Endometrial microvascular endothelial cells (primary cell): Measurements from ENCODE around the gene PPT2. TPM values are rescaled to one million over a fixed set of nuclear protein-coding genes. Genes with fewer than 3 reads are reported as not detected.

ENCODE experiments used
- in situ Hi-C: cut with HindIII; loops from 2 replicates; pipeline ENCODE4 v1.10.0; 2017; ENCODE audit warnings: low sequenced_read_pairs, low pct_unique_long_range_greater_than_20kb; ENCODE audit errors: inconsistent ontology term
- total RNA-seq: library from RNA; depleted of rRNA; stranded (reverse); fragments of >200 nt; gene quantifications from one replicate; pipeline ENCODE4 v1.2.3, GENCODE V29; 2015; ENCODE audit errors: inconsistent ontology term

PPT2 gene, protein sequence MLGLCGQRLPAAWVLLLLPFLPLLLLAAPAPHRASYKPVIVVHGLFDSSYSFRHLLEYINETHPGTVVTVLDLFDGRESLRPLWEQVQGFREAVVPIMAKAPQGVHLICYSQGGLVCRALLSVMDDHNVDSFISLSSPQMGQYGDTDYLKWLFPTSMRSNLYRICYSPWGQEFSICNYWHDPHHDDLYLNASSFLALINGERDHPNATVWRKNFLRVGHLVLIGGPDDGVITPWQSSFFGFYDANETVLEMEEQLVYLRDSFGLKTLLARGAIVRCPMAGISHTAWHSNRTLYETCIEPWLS
- total RNA-seq: 49.3 TPM

DNA sequence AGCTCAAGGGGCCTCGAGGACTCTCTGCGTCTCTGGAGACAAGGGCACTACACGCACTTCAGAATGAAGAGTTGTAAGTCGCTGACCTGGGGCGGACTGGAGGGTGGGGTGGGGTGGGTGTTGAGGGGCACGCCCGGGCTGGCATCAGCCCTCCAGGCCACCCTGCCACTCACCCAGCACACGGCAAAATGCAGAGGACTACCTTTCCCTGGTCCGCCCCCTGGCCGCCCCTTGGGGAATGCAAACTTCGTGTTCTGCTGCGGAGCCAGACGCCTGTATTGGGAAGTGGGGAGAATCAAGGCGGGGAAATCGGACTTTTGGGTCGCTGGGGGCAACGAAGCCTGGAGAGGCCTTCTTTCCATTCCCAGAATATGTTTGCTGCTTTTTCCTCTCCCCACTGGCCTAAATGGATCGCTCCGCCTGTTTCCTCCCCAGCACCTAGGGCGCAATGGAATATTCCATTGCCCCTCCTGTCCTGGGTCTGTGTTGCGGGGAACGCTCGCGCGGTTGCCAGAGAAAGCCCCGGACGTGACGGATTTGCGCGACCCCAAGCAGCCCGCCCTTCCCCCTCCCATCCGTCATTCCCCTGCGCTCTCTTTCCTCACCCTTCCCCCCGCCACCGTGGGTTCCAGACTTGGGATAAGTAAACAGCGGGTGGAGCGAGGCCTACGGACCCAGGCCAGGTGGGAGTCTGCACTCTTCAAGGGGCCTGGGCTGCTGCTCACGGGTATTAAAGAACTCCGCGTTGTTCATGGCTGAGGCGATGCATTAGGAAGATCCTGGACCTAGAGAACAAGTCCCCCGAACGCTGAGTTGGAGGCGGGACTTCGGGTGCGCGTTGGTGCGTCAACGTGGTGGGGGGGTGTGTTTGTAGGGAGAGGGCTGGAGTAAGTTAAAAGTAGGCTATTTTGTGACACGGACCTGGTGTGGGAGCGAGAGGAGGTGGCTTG lies at the start of gene PPT2:
TSS of gene PPT2 (plus strand) at position 578 of the 950 bp plus-strand sequence. CDS start 454 bp downstream, outside the sequence.
- in situ Hi-C loops: no loop called here

GRCh38 chr6:32105433-32105832 lies 48.5 kb upstream of the PPT2 start:
- in situ Hi-C loops: loop anchor here (25.0 kb wide), 1 partner anchor 168 kb away; the partner anchor contains the start of genes C2 and CFB

GRCh38 chr6:32107406-32107805 lies 46.5 kb upstream of the PPT2 start:
- in situ Hi-C loops: loop anchor here (25.0 kb wide), 1 partner anchor 170 kb away; the partner anchor contains the start of genes C2 and CFB

GRCh38 chr6:32108094-32108627 lies 45.8 kb upstream of the PPT2 start:
- in situ Hi-C loops: loop anchor here (25.0 kb wide), 1 partner anchor 171 kb away; the partner anchor contains the start of genes C2 and CFB

DNA sequence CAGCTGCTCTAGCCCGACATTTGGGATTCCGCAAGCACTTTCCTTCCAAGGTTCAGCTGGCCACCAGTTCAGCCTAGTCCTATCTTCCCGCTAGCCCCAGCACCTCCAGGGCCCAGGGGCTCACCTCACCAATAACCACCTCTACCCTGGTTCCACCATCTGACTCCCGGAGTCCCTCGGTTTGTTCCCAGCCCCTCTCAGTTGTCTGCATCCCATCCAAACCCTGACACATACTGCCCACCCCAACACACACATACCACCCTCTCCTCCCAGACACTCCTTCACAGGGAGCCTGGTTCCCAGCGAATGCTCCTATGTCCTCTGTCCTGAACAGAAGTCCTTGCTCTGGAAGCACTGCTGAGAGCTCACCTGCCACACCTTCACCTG lies 45.2 kb upstream of the PPT2 start:
- in situ Hi-C loops: loop anchor here (25.0 kb wide), 1 partner anchor 171 kb away; the partner anchor contains the start of genes C2 and CFB

DNA sequence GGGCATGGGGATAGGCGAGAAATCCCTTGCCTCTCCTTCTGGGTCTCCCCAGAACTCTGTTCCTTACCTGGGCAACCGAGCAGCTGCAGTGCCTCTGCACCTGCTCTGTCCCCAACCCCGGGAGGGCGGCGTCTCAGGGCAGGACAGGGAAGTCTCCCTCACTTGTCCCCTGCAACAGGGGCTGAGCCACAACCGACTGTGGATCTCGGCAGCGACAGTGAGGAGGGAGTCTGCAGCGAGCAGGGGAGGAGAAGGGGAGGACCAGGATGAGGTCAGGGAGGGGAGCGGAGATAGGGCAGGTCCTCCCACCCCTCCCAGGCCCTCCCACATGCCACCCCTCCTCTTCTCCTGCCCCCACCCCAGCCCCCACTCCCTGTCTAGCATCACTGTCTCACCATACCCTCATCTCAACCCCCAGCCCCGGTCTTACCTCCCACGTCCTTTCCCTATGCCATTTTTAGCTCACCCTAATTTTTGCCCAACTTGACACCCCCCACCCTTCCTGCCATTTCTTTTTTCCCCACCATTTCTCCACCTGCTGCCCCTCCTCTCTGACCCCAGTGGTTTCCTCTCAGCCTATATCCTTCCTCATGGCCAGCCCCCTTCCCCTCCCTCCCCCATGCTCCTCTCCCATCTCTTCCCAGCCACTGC lies 44.7 kb upstream of the PPT2 start, which contains the start of gene TNXB:
TSS of gene TNXB (minus strand) at position 225 of the 651 bp plus-strand sequence. CDS start 11,140 bp downstream, outside the sequence.
- in situ Hi-C loops: loop anchor here (25.0 kb wide), 1 partner anchor 172 kb away; the partner anchor contains the start of genes C2 and CFB

- in situ Hi-C loops: loop anchor here (25.0 kb wide), 1 partner anchor 172 kb away; the partner anchor contains the start of genes C2 and CFB
Observed at GRCh38 chr6:32109765-32110160, 44.2 kb upstream of the PPT2 start.

DNA sequence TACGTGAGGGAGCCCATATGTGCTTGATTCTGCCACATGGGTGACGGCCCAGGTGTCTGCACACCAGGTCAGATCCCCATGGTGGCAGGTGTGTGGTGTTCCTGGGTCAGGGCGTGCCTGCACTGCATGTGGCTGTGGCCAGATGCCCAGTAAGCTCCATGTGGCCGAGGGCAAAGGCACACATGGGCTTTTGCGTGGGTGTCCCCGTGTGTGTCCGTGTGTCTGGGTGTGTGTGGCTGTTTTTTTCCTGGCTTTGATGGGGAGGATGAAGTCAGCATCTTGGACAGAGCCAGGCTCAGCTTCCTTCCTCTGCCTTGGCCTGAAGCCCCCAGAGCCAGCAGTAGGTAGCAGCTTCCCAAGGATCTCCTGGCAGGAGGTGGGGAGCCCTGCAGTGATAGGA lies 43.3 kb upstream of the PPT2 start:
- in situ Hi-C loops: loop anchor here (25.0 kb wide), 1 partner anchor 173 kb away; the partner anchor contains the start of genes C2 and CFB

DNA sequence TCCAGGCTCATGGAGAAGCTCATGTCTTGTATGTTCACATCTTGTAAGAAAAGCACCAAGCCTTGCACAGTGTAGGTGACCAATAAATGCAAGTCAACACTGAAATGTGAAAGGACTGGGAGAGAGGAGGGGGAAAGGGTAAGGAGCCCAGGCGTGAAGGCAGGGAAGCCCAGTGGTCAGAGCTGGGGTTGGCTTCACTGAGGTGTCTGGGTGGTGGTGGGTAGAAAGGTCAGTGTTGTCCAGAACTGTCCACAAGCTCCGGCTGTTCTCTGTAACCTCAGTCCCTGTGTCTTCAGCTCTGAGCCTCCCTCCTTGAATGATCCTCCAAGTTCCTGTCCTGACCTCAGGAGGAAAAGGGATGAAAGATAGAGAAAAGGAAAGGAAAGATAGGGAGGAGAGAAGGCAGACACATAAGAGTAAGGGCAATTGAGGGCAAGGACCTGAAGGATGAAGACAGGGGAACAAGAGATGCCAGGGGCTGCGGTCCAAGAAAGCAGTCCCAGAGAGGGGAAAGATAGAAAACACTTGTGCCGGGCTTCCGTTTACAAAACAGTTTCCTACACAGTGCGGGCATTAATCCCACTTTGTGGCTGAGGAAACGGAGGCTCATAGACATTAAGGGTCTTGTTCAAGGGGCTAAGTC lies 42.4 kb upstream of the PPT2 start:
- in situ Hi-C loops: loop anchor here (25.0 kb wide), 1 partner anchor 174 kb away; the partner anchor contains the start of genes C2 and CFB

DNA sequence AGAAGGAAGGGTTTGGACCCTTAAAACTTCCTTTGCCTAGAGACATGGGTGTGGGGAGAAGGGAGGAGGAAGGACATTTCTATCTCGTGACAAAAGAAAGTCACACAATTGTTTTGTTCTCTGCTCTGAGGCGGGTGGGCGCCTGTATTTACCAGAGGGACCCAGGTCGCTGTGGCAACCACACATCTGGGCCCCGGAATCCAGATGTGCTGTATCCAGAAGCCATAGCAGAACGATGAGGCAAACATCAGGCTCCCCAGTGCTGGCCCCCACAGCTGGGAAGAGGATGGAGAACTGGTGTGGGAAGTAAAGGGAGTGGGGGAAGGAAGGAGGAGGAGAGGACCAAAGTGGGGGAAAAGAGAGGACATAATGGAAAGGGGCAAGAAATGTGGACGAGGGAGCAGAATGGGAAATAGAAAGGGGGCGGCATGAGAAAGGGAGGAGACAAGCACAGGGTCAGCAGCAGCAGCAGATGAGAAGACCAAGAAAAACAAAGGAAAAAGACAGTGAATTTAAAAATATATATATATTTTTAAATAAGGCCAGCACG lies 41.4 kb upstream of the PPT2 start:
- in situ Hi-C loops: loop anchor here (25.0 kb wide), 1 partner anchor 175 kb away; the partner anchor contains the start of genes C2 and CFB

- in situ Hi-C loops: loop anchor here (25.0 kb wide), 1 partner anchor 176 kb away; the partner anchor contains the start of genes C2 and CFB
Observed at GRCh38 chr6:32113386-32114352, 40.3 kb upstream of the PPT2 start.

DNA sequence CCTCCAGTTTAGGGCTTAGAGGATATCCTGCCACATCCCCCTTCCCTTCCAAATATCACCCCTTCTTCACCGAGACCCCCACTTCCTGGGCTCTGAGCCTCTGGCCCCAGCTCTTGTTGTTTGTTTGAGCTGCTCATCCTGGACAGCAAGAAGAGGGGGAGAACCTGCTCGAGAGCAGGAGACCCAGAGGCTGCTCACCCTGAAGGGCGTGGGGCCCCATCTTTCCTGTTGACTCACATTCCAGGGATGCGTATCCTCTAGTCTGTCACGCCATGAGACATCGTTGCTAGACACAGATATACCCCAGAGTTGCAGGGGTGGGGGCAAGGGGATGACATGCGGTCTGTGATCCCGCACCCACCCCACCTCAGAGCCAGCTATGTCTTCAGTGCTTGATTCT lies 39.1 kb upstream of the PPT2 start:
- in situ Hi-C loops: loop anchor here (25.0 kb wide), 1 partner anchor 177 kb away; the partner anchor contains the start of genes C2 and CFB

DNA sequence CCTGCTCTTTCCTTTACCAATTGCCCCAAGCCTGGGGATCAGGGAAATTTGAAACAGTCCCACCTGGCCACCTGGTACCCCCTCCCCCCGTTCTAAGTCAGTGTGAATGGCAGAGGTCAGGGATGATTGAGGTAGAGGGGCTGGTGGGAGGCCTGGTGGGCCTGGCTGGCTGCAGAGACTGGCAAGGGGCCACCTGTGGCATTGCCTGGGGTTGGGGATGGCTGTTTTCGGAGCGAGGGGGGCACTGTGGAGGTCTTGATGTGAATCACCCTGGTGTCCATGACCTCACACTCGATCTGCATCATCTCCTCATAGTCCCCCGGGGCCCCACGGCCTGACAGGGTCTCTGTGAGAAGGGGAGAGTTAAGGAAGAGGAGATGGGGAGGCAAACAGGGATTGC lies 38.3 kb upstream of the PPT2 start:
- in situ Hi-C loops: loop anchor here (25.0 kb wide), 1 partner anchor 178 kb away; the partner anchor contains the start of genes C2 and CFB

DNA sequence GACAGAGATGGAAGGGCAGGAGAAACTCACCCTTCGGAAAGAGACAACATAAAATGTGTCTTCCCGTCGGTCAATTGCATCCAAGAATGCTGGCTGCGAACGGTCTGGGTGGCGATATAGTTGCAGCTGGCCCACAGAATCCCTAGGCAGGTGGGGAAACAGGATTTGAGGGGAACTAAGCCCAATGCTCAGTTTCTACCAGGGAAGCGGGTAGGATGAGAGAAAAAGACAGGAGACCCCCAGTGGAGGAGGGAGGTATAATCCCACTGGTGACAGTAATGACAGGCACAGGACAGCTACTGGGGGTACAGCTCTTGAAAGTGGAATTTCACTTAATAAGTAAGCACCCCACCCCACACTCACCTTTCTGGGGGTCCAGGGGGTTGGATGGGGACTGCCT lies 37.3 kb upstream of the PPT2 start:
- in situ Hi-C loops: loop anchor here (25.0 kb wide), 1 partner anchor 179 kb away; the partner anchor contains the start of genes C2 and CFB

DNA sequence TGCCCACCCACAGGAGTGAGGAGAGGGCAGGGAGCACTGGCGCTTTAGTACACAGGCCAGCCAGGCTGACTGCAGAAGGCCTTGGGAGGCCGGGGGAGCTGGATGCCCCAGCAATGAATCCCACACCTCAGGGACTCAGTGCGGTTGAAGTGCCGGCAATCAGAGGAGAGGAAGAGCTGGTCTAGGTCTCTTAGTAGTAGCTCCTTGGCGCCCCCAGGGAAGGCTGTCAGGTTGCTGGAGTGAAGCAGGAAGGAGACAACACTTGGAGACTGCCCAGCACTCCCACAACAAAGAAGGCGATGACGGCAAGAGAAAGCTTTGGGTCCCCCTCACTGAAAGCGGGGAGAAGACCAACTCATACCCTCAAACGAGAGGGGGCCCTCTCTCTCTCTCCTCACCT lies 36.5 kb upstream of the PPT2 start:
- in situ Hi-C loops: loop anchor here (25.0 kb wide), 1 partner anchor 180 kb away; the partner anchor contains the start of genes C2 and CFB
